OCI-LY7 (cell line): ENCODE results near the gene DAPK1. TPM values are rescaled to one million over a fixed set of nuclear protein-coding genes. Genes with fewer than 3 reads are reported as not detected.

Source experiments
- BruUV-seq: library from RNA; stranded (reverse); fragments of 400-500 nt; replicated peaks from 2 replicates; lab custom pipeline; 2021; lab: Mats Ljungman, UMichigan
- CTCF ChIA-PET: fragments of 300-600 bp; sonication (Branson Sonifier 250); formaldehyde crosslinking; loops from one replicate; lab custom pipeline; 2022; ENCODE audit warnings: antibody characterized with exemption; ENCODE audit not compliant: unreplicated experiment; lab: Charles Lee
- POLR2A ChIA-PET: fragments of 300-600 bp; sonication (Branson Sonifier 250); formaldehyde crosslinking; loops from one replicate; lab custom pipeline; 2022; ENCODE audit warnings: antibody characterized with exemption; lab: Charles Lee
- DNase-seq: peaks from one replicate; pipeline ENCODE4 v3.0.0-alpha.2; 2015; ENCODE audit warnings: low spot score
- H2AFZ ChIP-seq: fragments of 200-600 bp; sonication (generic), shearing (Covaris generic); 2 replicates; pipeline ENCODE4 v1.6.1; 2014; ENCODE audit warnings: mild to moderate bottlenecking, antibody characterized with exemption, low read length, moderate library complexity
- H3K27ac ChIP-seq: fragments of 200-600 bp; sonication (generic); 2 replicates; pipeline ENCODE4 v1.5.1; 2014; ENCODE audit warnings: mixed run types, low read depth, mild to moderate bottlenecking, moderate library complexity, low read length, inconsistent platforms; ENCODE audit not compliant: poor library complexity, severe bottlenecking
- H3K36me3 ChIP-seq: fragments of 200-600 bp; sonication (generic); 2 replicates; pipeline ENCODE4 v1.6.1; 2014; ENCODE audit warnings: mild to moderate bottlenecking, antibody characterized with exemption, low read length, moderate library complexity, mixed read lengths; ENCODE audit not compliant: insufficient read depth
- H3K4me1 ChIP-seq: fragments of 200-600 bp; sonication (generic); 2 replicates; pipeline ENCODE4 v1.5.1; 2014; ENCODE audit warnings: mild to moderate bottlenecking, low read length; ENCODE audit not compliant: insufficient read depth, poor library complexity, severe bottlenecking
- H3K4me2 ChIP-seq: fragments of 200-600 bp; sonication (generic); 2 replicates; pipeline ENCODE4 v1.6.1; 2014; ENCODE audit warnings: mild to moderate bottlenecking, low read length
- H3K4me3 ChIP-seq: fragments of 200-600 bp; sonication (generic); 2 replicates; pipeline ENCODE4 v1.5.1; 2014; ENCODE audit warnings: mild to moderate bottlenecking, low read depth, low read length; ENCODE audit not compliant: poor library complexity, severe bottlenecking
- H3K79me2 ChIP-seq: fragments of 200-600 bp; sonication (generic); 2 replicates; pipeline ENCODE4 v1.6.1; 2016; ENCODE audit warnings: low read depth, mild to moderate bottlenecking, low read length, moderate library complexity, mixed read lengths; ENCODE audit not compliant: insufficient read depth
- H3K9me2 ChIP-seq: fragments of 200-600 bp; sonication (generic); 2 replicates; pipeline ENCODE4 v1.6.1; 2016; ENCODE audit warnings: mild to moderate bottlenecking, low read length, mixed read lengths; ENCODE audit not compliant: insufficient read depth
- H3K9me3 ChIP-seq: fragments of 200-600 bp; sonication (generic); 2 replicates; pipeline ENCODE4 v1.6.1; 2014; ENCODE audit warnings: mild to moderate bottlenecking, mixed run types, low read length, mixed read lengths
- H4K20me1 ChIP-seq: fragments of 200-600 bp; sonication (generic); 2 replicates; pipeline ENCODE4 v1.6.1; 2014; ENCODE audit warnings: mild to moderate bottlenecking, antibody characterized with exemption, low read length, moderate library complexity, mixed read lengths; ENCODE audit not compliant: insufficient read depth
- CTCF ChIP-seq: fragments of 200-600 bp; sonication (generic); conservative IDR thresholded peaks from 2 replicates; pipeline ENCODE4 v1.5.1; 2014; ENCODE audit warnings: mild to moderate bottlenecking, antibody characterized with exemption, low read length, moderate library complexity, mixed read lengths
- EZH2phosphoT487 ChIP-seq: fragments of 200-600 bp; sonication (generic); IDR thresholded peaks from 2 replicates; pipeline ENCODE4 v1.6.1; 2018; ENCODE audit warnings: low read depth, borderline replicate concordance, mild to moderate bottlenecking, mixed run types, antibody characterized with exemption, low read length, moderate library complexity, mixed read lengths
- intact Hi-C: fragments of 100-400 bp; cut with micrococcal nuclease; formaldehyde crosslinking; loops from one replicate; pipeline ENCODE4 v1.10.0; 2022; ENCODE audit not compliant: unreplicated experiment
- total RNA-seq, 2 experiments: library from RNA; depleted of rRNA in 1 of 2; stranded (reverse); fragments of >200 nt in 1 of 2; shearing (Covaris generic) in 1 of 2; gene quantifications; 2 replicates each; pipeline ENCODE4 v1.2.3, GENCODE V29; 2014 to 2022

The DAPK1 gene
- total RNA-seq, 2 experiments from 2014 or later: 0.25 to 3.5 TPM

GRCh38 chr9:87581513-87581912 lies 83.8 kb downstream of the DAPK1 start:
- H3K79me2 ChIP-seq: no peaks in the 10 kb centered on the region
- H2AFZ ChIP-seq: no peak overlapping the region
- no peaks in the 10 kb centered on the region for H3K9me2 ChIP-seq
- H3K4me3 ChIP-seq: no peak overlapping the region
- H4K20me1 ChIP-seq: no peaks in the 10 kb centered on the region
- ChIA-PET POLR2A (interaction anchor here (0.8 to 2.6 kb wide), 3 partner anchors 12 to 154 kb away, joined by 3 to 11 read pairs (median 8); no protein-coding TSS in a partner anchor), CTCF (no interaction called here)
- intact Hi-C loops: no loop called here
- H3K36me3 ChIP-seq: no peaks in the 10 kb centered on the region
- no peak for TF ChIP-seq EZH2phosphoT487
- no peak for TF ChIP-seq CTCF
- no peaks in the 10 kb centered on the region for H3K9me3 ChIP-seq
- no peak for DNase-seq
- peaks cover 3% of the 10 kb centered on the region for H3K4me1 ChIP-seq
- H3K4me2 ChIP-seq: no peak overlapping the region
- BruUV-seq: no TSS peak
- no peak overlapping the region for H3K27ac ChIP-seq

GRCh38 chr9:87581949-87582637 lies 84.4 kb downstream of the DAPK1 start:
- no peaks in the 10 kb centered on the region for H3K36me3 ChIP-seq
- H3K27ac ChIP-seq: no peak overlapping the region
- H3K4me2 ChIP-seq: no peak overlapping the region
- no peaks in the 10 kb centered on the region for H3K9me2 ChIP-seq
- intact Hi-C loops: no loop called here
- no peaks in the 10 kb centered on the region for H3K79me2 ChIP-seq
- ChIA-PET CTCF (no interaction called here), POLR2A (interaction anchor here (0.8 to 3.7 kb wide), 3 partner anchors 12 to 48 kb away, joined by 3 to 13 read pairs (median 11); no protein-coding TSS in a partner anchor)
- no peak overlapping the region for H3K4me3 ChIP-seq
- H3K9me3 ChIP-seq: no peaks in the 10 kb centered on the region
- H2AFZ ChIP-seq: no peak overlapping the region
- no peaks in the 10 kb centered on the region for H4K20me1 ChIP-seq
- TF ChIP-seq CTCF: no peak
- TF ChIP-seq EZH2phosphoT487: no peak
- DNase-seq: no peak
- BruUV-seq: no TSS peak
- peaks cover 3% of the 10 kb centered on the region for H3K4me1 ChIP-seq

GRCh38 chr9:87584326-87584725 lies 86.7 kb downstream of the DAPK1 start:
- H3K4me3 ChIP-seq: no peak overlapping the region
- DNase-seq: no peak
- intact Hi-C loops: no loop called here
- ChIA-PET CTCF (interaction anchor here (0.8 kb wide), 1 partner anchor 26 kb away, joined by 4 read pairs; no protein-coding TSS in a partner anchor), POLR2A (interaction anchor here (0.7 to 3.7 kb wide), 3 partner anchors 9 to 29 kb away, joined by 3 to 13 read pairs (median 5); no protein-coding TSS in a partner anchor)
- H4K20me1 ChIP-seq: no peaks in the 10 kb centered on the region
- no peak overlapping the region for H2AFZ ChIP-seq
- no peaks in the 10 kb centered on the region for H3K9me2 ChIP-seq
- no peaks in the 10 kb centered on the region for H3K36me3 ChIP-seq
- no peak overlapping the region for H3K4me2 ChIP-seq
- TF ChIP-seq CTCF (no peak), EZH2phosphoT487 (no peak)
- H3K9me3 ChIP-seq: no peaks in the 10 kb centered on the region
- no peak overlapping the region for H3K27ac ChIP-seq
- peaks cover 3% of the 10 kb centered on the region for H3K4me1 ChIP-seq
- no peaks in the 10 kb centered on the region for H3K79me2 ChIP-seq
- BruUV-seq: no TSS peak
